A549 (cell line): ENCODE measurements around the gene CRISP2. TPM values are rescaled to one million over a fixed set of nuclear protein-coding genes. Genes with fewer than 3 reads are reported as not detected.
"Not testable (repeated sequence)": the region's sequence is repeated elsewhere in the genome, so short reads cannot be mapped to it uniquely, and the experiment has no call there.

Source experiments
- ATAC-seq, 2 experiments: fragments of 200-7000 bp in 1 of 2; fragments of >200 bp in 1 of 2; cut with Nextera tagmentation in 1 of 2; cut with Tn5 transposase in 1 of 2; 3 replicates each; pipeline versions ENCODE4 v1.8.0 to v1.9.1; 2018 to 2020; ENCODE audit warnings: mild to moderate bottlenecking in 1 of 2, moderate library complexity in 1 of 2
- CTCF ChIA-PET: fragments of 300-600 bp; sonication (Branson Sonifier 250); formaldehyde crosslinking; extraction: SDS; loops from one replicate; lab custom pipeline; 2021; ENCODE audit warnings: antibody characterized with exemption, inconsistent platforms; lab: Yijun Ruan, JAX
- POLR2A ChIA-PET: fragments of 350-600 bp; formaldehyde crosslinking; extraction: SDS; loops from one replicate; lab custom pipeline; 2021; ENCODE audit warnings: antibody characterized with exemption, inconsistent platforms; lab: Yijun Ruan, JAX
- DNase-seq, 2 experiments: peaks; one replicate each; pipeline versions ENCODE4 v3.0.0 to v3.0.0-alpha.2; 2011 to 2016; ENCODE audit warnings: low read depth in 1 of 2, low spot score in 1 of 2
- FAIRE-seq: peaks from 2 replicates; lab custom pipeline; 2011; peaks lifted over from hg19 to GRCh38; lab: Jason Lieb, UNC
- H3K27ac ChIP-seq, 2 experiments: fragments of >200 bp; sonication (Bioruptor Twin); formaldehyde crosslinking; 3 replicates each; pipeline ENCODE4 v1.5.1; 2016 to 2017
- H3K4me1 ChIP-seq: fragments of >200 bp; sonication (Bioruptor Twin); formaldehyde crosslinking; 3 replicates; pipeline ENCODE4 v1.6.1; 2016
- H3K4me2 ChIP-seq: fragments of >200 bp; sonication (Bioruptor Twin); formaldehyde crosslinking; 3 replicates; pipeline ENCODE4 v1.6.1; 2016
- H3K4me3 ChIP-seq: fragments of >200 bp; sonication (Bioruptor Twin); formaldehyde crosslinking; 3 replicates; pipeline ENCODE4 v1.5.1; 2016
- H3K9me3 ChIP-seq: fragments of >200 bp; sonication (Bioruptor Twin); formaldehyde crosslinking; 3 replicates; pipeline ENCODE4 v1.6.1; 2016
- ATOH8 ChIP-seq: fragments of 250-450 bp; sonication (Bioruptor Pico); IDR thresholded peaks from 2 replicates; pipeline ENCODE4 v1.5.0; 2020; ENCODE audit warnings: low read depth, mild to moderate bottlenecking, moderate library complexity
- CEBPB ChIP-seq, 2 experiments: fragments of >200 bp in 1 of 2; sonication (Bioruptor Twin) in 1 of 2; formaldehyde crosslinking in 1 of 2; IDR thresholded peaks; 2 replicates each; pipeline ENCODE4 v1.6.1; 2012 to 2016
- EHF ChIP-seq: fragments of 250-450 bp; sonication (Bioruptor Pico); IDR thresholded peaks from 2 replicates; pipeline ENCODE4 v1.5.0; 2020; ENCODE audit warnings: mild to moderate bottlenecking
- FOSB ChIP-seq: fragments of 250-450 bp; sonication (Bioruptor Pico); IDR thresholded peaks from 2 replicates; pipeline ENCODE4 v1.5.0; 2020; ENCODE audit warnings: mild to moderate bottlenecking, moderate library complexity
- FOXS1 ChIP-seq: fragments of 250-450 bp; sonication (Bioruptor Pico); IDR thresholded peaks from 2 replicates; pipeline ENCODE4 v1.5.0; 2020; ENCODE audit warnings: mild to moderate bottlenecking, moderate library complexity
- GATA3 ChIP-seq: IDR thresholded peaks from 2 replicates; pipeline ENCODE4 v1.6.1; 2012; ENCODE audit warnings: borderline replicate concordance
- HDAC2 ChIP-seq: fragments of 200-600 bp; sonication (generic); IDR thresholded peaks from 2 replicates; pipeline ENCODE4 v1.6.1; 2016
- HEYL ChIP-seq: fragments of 250-450 bp; sonication (Bioruptor Pico); IDR thresholded peaks from 2 replicates; pipeline ENCODE4 v1.8.0; 2021; ENCODE audit warnings: mild to moderate bottlenecking, moderate library complexity
- HOXA7 ChIP-seq: fragments of 250-450 bp; sonication (Bioruptor Pico); IDR thresholded peaks from 2 replicates; pipeline ENCODE4 v1.5.0; 2020; ENCODE audit warnings: mild to moderate bottlenecking, moderate library complexity
- HOXB13 ChIP-seq: fragments of 250-450 bp; sonication (Bioruptor Pico); IDR thresholded peaks from 2 replicates; pipeline ENCODE4 v1.5.0; 2020; ENCODE audit warnings: low read depth, mild to moderate bottlenecking, moderate library complexity
- HOXB5 ChIP-seq: fragments of 250-450 bp; sonication (Bioruptor Pico); IDR thresholded peaks from 2 replicates; pipeline ENCODE4 v1.5.0; 2020; ENCODE audit warnings: mild to moderate bottlenecking, moderate library complexity
- JUNB ChIP-seq: fragments of >200 bp; sonication (Bioruptor Twin); formaldehyde crosslinking; IDR thresholded peaks from 2 replicates; pipeline ENCODE4 v1.6.1; 2016
- KDM5A ChIP-seq: fragments of 200-600 bp; sonication (generic); IDR thresholded peaks from 2 replicates; pipeline ENCODE4 v1.6.1; 2016; ENCODE audit warnings: antibody characterized with exemption, mild to moderate bottlenecking
- MYC ChIP-seq: IDR thresholded peaks from 2 replicates; pipeline ENCODE4 v1.6.1; 2012; ENCODE audit warnings: mild to moderate bottlenecking, inconsistent platforms, low read length, improper control_type of control experiment, borderline replicate concordance
- PHF8 ChIP-seq: fragments of 200-600 bp; sonication (generic); IDR thresholded peaks from 2 replicates; pipeline ENCODE4 v1.6.1; 2016; ENCODE audit warnings: low read depth, mild to moderate bottlenecking, antibody characterized with exemption, moderate library complexity, borderline replicate concordance
- POLR2AphosphoS2 ChIP-seq: conservative IDR thresholded peaks from 2 replicates; pipeline ENCODE4 v1.6.1; 2012; ENCODE audit warnings: low read length, improper control_type of control experiment, inconsistent platforms
- RAD21 ChIP-seq, 2 experiments: fragments of >200 bp in 1 of 2; sonication (Bioruptor Twin) in 1 of 2; formaldehyde crosslinking in 1 of 2; IDR thresholded peaks in 1 of 2; conservative IDR thresholded peaks in 1 of 2; 2 replicates in 1 of 2; 3 replicates in 1 of 2; pipeline ENCODE4 v1.6.1; 2012 to 2018; ENCODE audit warnings: inconsistent platforms in 1 of 2
- RNF2 ChIP-seq: fragments of 200-600 bp; sonication (generic); IDR thresholded peaks from 2 replicates; pipeline ENCODE4 v1.6.1; 2016; ENCODE audit warnings: low read depth, mild to moderate bottlenecking, antibody characterized with exemption, moderate library complexity, borderline replicate concordance
- SREBF2 ChIP-seq: fragments of 450-650 bp; IDR thresholded peaks from 2 replicates; pipeline ENCODE4 v1.6.1; 2014; ENCODE audit warnings: mild to moderate bottlenecking, moderate library complexity
- TP53 ChIP-seq: fragments of 250-450 bp; sonication (Bioruptor Pico); IDR thresholded peaks from 2 replicates; pipeline ENCODE4 v1.5.0; 2021; ENCODE audit warnings: mild to moderate bottlenecking, moderate library complexity
- ZNF302 ChIP-seq: fragments of 250-450 bp; sonication (Bioruptor Pico); IDR thresholded peaks from 2 replicates; pipeline ENCODE4 v1.9.0; 2021; ENCODE audit warnings: inconsistent platforms, mild to moderate bottlenecking, moderate library complexity
- WGBS: methylation state at CpG from one replicate; pipeline ENCODE4 v1.1.6; 2017; ENCODE audit errors: missing lambda C conversion rate; 5-methylcytosine and 5-hydroxymethylcytosine counted together
- polyA plus RNA-seq, 4 experiments: library from polyadenylated mRNA; depleted of rRNA in 3 of 4; stranded (reverse); fragments of >200 nt; fragmentation: RNase III in 1 of 4; extraction: RNeasy Plus Mini Kit Qiagen cat#74134 plus additional on column Dnase treatment in 1 of 4; gene quantifications; 2 replicates in 3 of 4; 3 replicates in 1 of 4; pipeline ENCODE4 v1.2.3, GENCODE V29; 2011 to 2017
- TF ChIP-seq, protein P1 (sequence below): fragments of >200 bp; sonication (Bioruptor Twin); formaldehyde crosslinking; IDR thresholded peaks from 2 replicates; pipeline ENCODE4 v1.6.1; 2016
- TF ChIP-seq, protein P2 (sequence below): fragments of >200 bp; sonication (Bioruptor Twin); formaldehyde crosslinking; IDR thresholded peaks from 3 replicates; pipeline ENCODE4 v1.6.1; 2016
- TF ChIP-seq, protein P3 (sequence below): IDR thresholded peaks from 2 replicates; pipeline ENCODE4 v1.6.1; 2012; ENCODE audit warnings: low read depth, borderline replicate concordance
- TF ChIP-seq, protein P4 (sequence below): IDR thresholded peaks from 2 replicates; pipeline ENCODE4 v1.6.1; 2012
- TF ChIP-seq, protein P5 (sequence below): fragments of 150-350 bp; IDR thresholded peaks from 2 replicates; pipeline ENCODE4 v1.6.1; 2014; ENCODE audit warnings: low read depth, mild to moderate bottlenecking, low read length

CRISP2 gene
- polyA plus RNA-seq, 2 of the 4 experiments (the other 2 are of a cell fraction) = not detected

GRCh38 chr6:49732781-49733180, 19.4 kb upstream of the CRISP2 start:
- DNase-seq (no peak), ATAC-seq (no peak), FAIRE-seq (no peak)
- Histone ChIP-seq H3K4me2 (no peak overlapping the region), H3K4me1 (no peaks in the 10 kb centered on the region), H3K9me3 (no peaks in the 10 kb centered on the region), H3K4me3 (no peak overlapping the region), H3K27ac (no peak overlapping the region)
- ChIA-PET POLR2A (no interaction called here), CTCF (interaction anchor here (0.9 kb wide), 1 partner anchor 12 kb away, joined by 6 read pairs; no protein-coding TSS in a partner anchor)
- WGBS = 33% methylated on average over 3 of the region's 3 CpGs
- TF ChIP-seq POLR2AphosphoS2 (no peak), ZNF302 (CRISPR knock-in tag) (no peak), EHF (CRISPR knock-in tag) (no peak), FOXS1 (no peak), HOXB13 (CRISPR knock-in tag) (no peak), TP53 (no peak)
- TF ChIP-seq, protein P1, sequence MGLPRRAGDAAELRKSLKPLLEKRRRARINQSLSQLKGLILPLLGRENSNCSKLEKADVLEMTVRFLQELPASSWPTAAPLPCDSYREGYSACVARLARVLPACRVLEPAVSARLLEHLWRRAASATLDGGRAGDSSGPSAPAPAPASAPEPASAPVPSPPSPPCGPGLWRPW = no peak

DNA sequence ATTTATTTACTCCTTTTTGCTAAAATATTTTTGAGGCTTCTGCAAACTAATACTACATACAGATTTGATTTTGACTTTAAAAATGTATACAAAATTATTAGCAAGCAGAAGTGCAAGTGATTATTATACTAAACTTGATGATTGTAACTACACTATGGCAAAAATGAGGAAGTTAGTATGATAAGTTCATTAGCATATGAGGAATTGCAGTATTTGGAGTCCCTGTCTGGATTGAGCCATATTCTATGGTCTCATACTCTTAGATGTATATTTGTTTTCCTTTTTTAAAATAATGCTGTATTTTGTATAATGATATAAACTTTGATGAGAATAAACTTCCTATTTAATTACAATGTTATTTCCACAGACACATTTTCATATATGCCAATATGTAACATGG, 16.9 kb upstream of the CRISP2 start:
- ChIA-PET CTCF (no interaction called here), POLR2A (no interaction called here)
- Histone ChIP-seq H3K4me1 (no peaks in the 10 kb centered on the region), H3K4me2 (no peak overlapping the region), H3K4me3 (no peak overlapping the region), H3K27ac (no peak overlapping the region), H3K9me3 (no peaks in the 10 kb centered on the region)
- ATAC-seq = no peak
- no peak for DNase-seq
- no peak for FAIRE-seq
- no peak for TF ChIP-seq PHF8
- TF ChIP-seq FOSB = no peak
- TF ChIP-seq, protein P2, sequence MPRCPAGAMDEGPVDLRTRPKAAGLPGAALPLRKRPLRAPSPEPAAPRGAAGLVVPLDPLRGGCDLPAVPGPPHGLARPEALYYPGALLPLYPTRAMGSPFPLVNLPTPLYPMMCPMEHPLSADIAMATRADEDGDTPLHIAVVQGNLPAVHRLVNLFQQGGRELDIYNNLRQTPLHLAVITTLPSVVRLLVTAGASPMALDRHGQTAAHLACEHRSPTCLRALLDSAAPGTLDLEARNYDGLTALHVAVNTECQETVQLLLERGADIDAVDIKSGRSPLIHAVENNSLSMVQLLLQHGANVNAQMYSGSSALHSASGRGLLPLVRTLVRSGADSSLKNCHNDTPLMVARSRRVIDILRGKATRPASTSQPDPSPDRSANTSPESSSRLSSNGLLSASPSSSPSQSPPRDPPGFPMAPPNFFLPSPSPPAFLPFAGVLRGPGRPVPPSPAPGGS = no peak
- no peak for TF ChIP-seq ATOH8 (CRISPR knock-in tag)
- TF ChIP-seq HEYL (CRISPR knock-in tag) = no peak
- TF ChIP-seq HOXB5 (CRISPR knock-in tag) = no peak
- no peak for TF ChIP-seq CEBPB (IDR thresholded peaks at IDR 0.05)
- no peak for TF ChIP-seq JUNB
- TF ChIP-seq FOXS1 = no peak
- no peak for TF ChIP-seq GATA3
- TF ChIP-seq KDM5A = no peak
- TF ChIP-seq HDAC2 = no peak
- no peak for TF ChIP-seq MYC

- FAIRE-seq, DNase-seq, H3K27ac ChIP-seq, CTCF ChIA-PET, POLR2A ChIA-PET, H3K9me3 ChIP-seq, H3K4me1 ChIP-seq, ATAC-seq, H3K4me2 ChIP-seq, H3K4me3 ChIP-seq: not testable (repeated sequence)
- WGBS = 11% methylated on average over 4 of the region's 4 CpGs
Measured at GRCh38 chr6:49723917-49724316, 10.6 kb upstream of the CRISP2 start.

- no peak for FAIRE-seq
- CTCF ChIA-PET = interaction anchor here (0.8 kb wide), 1 partner anchor 11 kb away, joined by 6 read pairs; no protein-coding TSS in a partner anchor
- TF ChIP-seq HOXA7 (CRISPR knock-in tag) (no peak), HEYL (CRISPR knock-in tag) (no peak), ATOH8 (CRISPR knock-in tag) (no peak), SREBF2 (no peak), KDM5A (no peak), RNF2 (no peak), RAD21 (conservative IDR thresholded peaks at IDR 0.05 in 1 of 2, IDR thresholded peaks at IDR 0.05 in 1 of 2) (no peak), GATA3 (no peak), EHF (CRISPR knock-in tag) (no peak), HDAC2 (no peak)
- TF ChIP-seq, protein P3, sequence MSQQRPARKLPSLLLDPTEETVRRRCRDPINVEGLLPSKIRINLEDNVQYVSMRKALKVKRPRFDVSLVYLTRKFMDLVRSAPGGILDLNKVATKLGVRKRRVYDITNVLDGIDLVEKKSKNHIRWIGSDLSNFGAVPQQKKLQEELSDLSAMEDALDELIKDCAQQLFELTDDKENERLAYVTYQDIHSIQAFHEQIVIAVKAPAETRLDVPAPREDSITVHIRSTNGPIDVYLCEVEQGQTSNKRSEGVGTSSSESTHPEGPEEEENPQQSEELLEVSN = no peak
- TF ChIP-seq, protein P4, sequence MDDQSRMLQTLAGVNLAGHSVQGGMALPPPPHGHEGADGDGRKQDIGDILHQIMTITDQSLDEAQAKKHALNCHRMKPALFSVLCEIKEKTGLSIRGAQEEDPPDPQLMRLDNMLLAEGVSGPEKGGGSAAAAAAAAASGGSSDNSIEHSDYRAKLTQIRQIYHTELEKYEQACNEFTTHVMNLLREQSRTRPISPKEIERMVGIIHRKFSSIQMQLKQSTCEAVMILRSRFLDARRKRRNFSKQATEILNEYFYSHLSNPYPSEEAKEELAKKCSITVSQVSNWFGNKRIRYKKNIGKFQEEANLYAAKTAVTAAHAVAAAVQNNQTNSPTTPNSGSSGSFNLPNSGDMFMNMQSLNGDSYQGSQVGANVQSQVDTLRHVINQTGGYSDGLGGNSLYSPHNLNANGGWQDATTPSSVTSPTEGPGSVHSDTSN = no peak
- TF ChIP-seq, protein P5, sequence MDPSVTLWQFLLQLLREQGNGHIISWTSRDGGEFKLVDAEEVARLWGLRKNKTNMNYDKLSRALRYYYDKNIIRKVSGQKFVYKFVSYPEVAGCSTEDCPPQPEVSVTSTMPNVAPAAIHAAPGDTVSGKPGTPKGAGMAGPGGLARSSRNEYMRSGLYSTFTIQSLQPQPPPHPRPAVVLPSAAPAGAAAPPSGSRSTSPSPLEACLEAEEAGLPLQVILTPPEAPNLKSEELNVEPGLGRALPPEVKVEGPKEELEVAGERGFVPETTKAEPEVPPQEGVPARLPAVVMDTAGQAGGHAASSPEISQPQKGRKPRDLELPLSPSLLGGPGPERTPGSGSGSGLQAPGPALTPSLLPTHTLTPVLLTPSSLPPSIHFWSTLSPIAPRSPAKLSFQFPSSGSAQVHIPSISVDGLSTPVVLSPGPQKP = no peak
Measured at GRCh38 chr6:49721297-49721696, 8.0 kb upstream of the CRISP2 start.

More at GRCh38 chr6:49721297-49721696, 8.0 kb upstream of the CRISP2 start:
- WGBS = 40% methylated on average over 2 of the region's 2 CpGs
- Histone ChIP-seq H3K9me3 (no peaks in the 10 kb centered on the region), H3K27ac (no peak overlapping the region), H3K4me3 (no peak overlapping the region), H3K4me2 (no peak overlapping the region), H3K4me1 (no peaks in the 10 kb centered on the region)
- ATAC-seq (no peak), DNase-seq (no peak)
- POLR2A ChIA-PET = no interaction called here
